Coronary artery (tissue), 2 donors: ENCODE data around the gene COQ10B.

Experiments
- DNase-seq: peaks from one replicate; pipeline ENCODE4 v3.0.0-alpha.2; 2017; ENCODE audit warnings: low spot score
- H3K27ac ChIP-seq, 2 donors: fragments of 200-600 bp; sonication (generic); one replicate each; pipeline ENCODE4 v1.5.1; 2016 to 2019
- H3K4me3 ChIP-seq: fragments of 200-600 bp; sonication (generic); 2 replicates; pipeline ENCODE4 v1.5.1; 2016; ENCODE audit warnings: mild to moderate bottlenecking, moderate library complexity
- CTCF ChIP-seq: fragments of 200-600 bp; sonication (generic); IDR thresholded peaks from one replicate; pipeline ENCODE4 v1.5.1; 2019; ENCODE audit warnings: antibody characterized with exemption

The COQ10B gene

GRCh38 chr2:197502201-197502600, 48.8 kb downstream of the COQ10B start:
- Histone ChIP-seq H3K4me3 (no peak overlapping the region), H3K27ac (no peak overlapping the region)
- TF ChIP-seq CTCF: no peak
- DNase-seq: no peak

- H3K4me3 ChIP-seq: no peak overlapping the region
- H3K27ac ChIP-seq: no peak overlapping the region
- TF ChIP-seq CTCF: no peak
- DNase-seq: no peak
Observed at GRCh38 chr2:197502685-197503084, 49.3 kb downstream of the COQ10B start.

- H3K4me3 ChIP-seq: no peak overlapping the region
- H3K27ac ChIP-seq: no peak overlapping the region
- no peak for DNase-seq
- no peak for TF ChIP-seq CTCF
Observed at GRCh38 chr2:197504000-197504399, 50.6 kb downstream of the COQ10B start.

- Histone ChIP-seq H3K27ac (no peak overlapping the region), H3K4me3 (no peak overlapping the region)
- TF ChIP-seq CTCF: no peak
- no peak for DNase-seq
Observed at GRCh38 chr2:197504512-197504911, 51.2 kb downstream of the COQ10B start.

- no peak overlapping the region for H3K4me3 ChIP-seq
- no peak for DNase-seq
Observed at GRCh38 chr2:197506658-197507057, 53.3 kb downstream of the COQ10B start.

GRCh38 chr2:197513915-197514314, 60.6 kb downstream of the COQ10B start:
- H3K27ac ChIP-seq: no peak overlapping the region
- DNase-seq: no peak
- H3K4me3 ChIP-seq: no peak overlapping the region
- TF ChIP-seq CTCF: no peak

More at GRCh38 chr2:197506658-197507057, 53.3 kb downstream of the COQ10B start:
- no peak overlapping the region for H3K27ac ChIP-seq
- no peak for TF ChIP-seq CTCF

- no peak for DNase-seq
- H3K4me3 ChIP-seq: peak overlapping the region; percentile 98
- peak overlapping the region; percentile 94 to 98 for H3K27ac ChIP-seq
- TF ChIP-seq CTCF: no peak
Observed at GRCh38 chr2:197514754-197515153, 61.4 kb downstream of the COQ10B start.
